ENCODE data around the gene ZNF136. TPM values are rescaled to one million over a fixed set of nuclear protein-coding genes. Genes with fewer than 3 reads are reported as not detected.

The ZNF136 gene
- polyA plus RNA-seq, 1 donor from 2014 or later = 14.2 TPM

- TF ChIP-seq REST (IDR thresholded peaks at IDR 0.05; ENCODE audit: borderline replicate concordance) = no peak
Observed at GRCh38 chr19:12187625-12188024, 24.7 kb downstream of the ZNF136 start (continued).

GRCh38 chr19:12194827-12195731 lies 32.2 kb downstream of the ZNF136 start:
- Histone ChIP-seq H3F3A (ENCODE audit: insufficient read depth, low read length, poor library complexity, severe bottlenecking) (no peaks in the 10 kb centered on the region), H3K4me2 (ENCODE audit: low read length) (no peak overlapping the region), H4K20me1 (ENCODE audit: insufficient read depth) (no peaks in the 10 kb centered on the region), H3K79me2 (replicated peaks; ENCODE audit: insufficient read depth, low read length) (no peaks in the 10 kb centered on the region), H3K9me3 (ENCODE audit: low read length) (peaks cover 19% of the 10 kb centered on the region), H3K9me2 (ENCODE audit: insufficient read depth, low read length) (no peaks in the 10 kb centered on the region), H3K36me3 (ENCODE audit: insufficient read depth, low read length) (no peaks in the 10 kb centered on the region), H3K27me3 (ENCODE audit: insufficient read depth, low read depth, low read length) (no peaks in the 10 kb centered on the region), H3K27ac (ENCODE audit: low read length) (no peak overlapping the region), H3K9ac (ENCODE audit: low read length) (no peak overlapping the region), H3K4me3 (ENCODE audit: low read length) (peak overlapping the region; percentile 46), H2AFZ (ENCODE audit: low read depth, low read length) (no peak overlapping the region)
- TF ChIP-seq REST (IDR thresholded peaks at IDR 0.05; ENCODE audit: borderline replicate concordance) (no peak), EZH2 (IDR thresholded peaks at IDR 0.05; ENCODE audit: borderline replicate concordance, insufficient read depth, low read length, poor library complexity, severe bottlenecking) (no peak), POLR2AphosphoS5 (IDR thresholded peaks at IDR 0.05) (no peak), EP300 (conservative IDR thresholded peaks at IDR 0.05; ENCODE audit: poor library complexity, severe bottlenecking) (no peak), CTCF (IDR thresholded peaks at IDR 0.05; ENCODE audit: poor library complexity, severe bottlenecking) (no peak), SMC3 (conservative IDR thresholded peaks at IDR 0.05; ENCODE audit: poor library complexity) (no peak), MXI1 (conservative IDR thresholded peaks at IDR 0.05; ENCODE audit: poor library complexity, severe bottlenecking) (no peak), TAF1 (IDR thresholded peaks at IDR 0.05; ENCODE audit: low read depth) (no peak), RAD21 (conservative IDR thresholded peaks at IDR 0.05) (no peak)

All from neural cell (in vitro differentiated cells).